Muscle layer of colon (tissue), 2 donors: ENCODE results near the gene RAD9A.
A peak's percentile ranks its signal among the peaks of the same experiment; 100 is the strongest.

Experiments
- H3K27ac ChIP-seq: one replicate; pipeline ENCODE4 v1.7.0; 2013; ENCODE audit warnings: low read depth, mild to moderate bottlenecking, low read length, moderate library complexity
- H3K27me3 ChIP-seq, 2 donors: one replicate each; pipeline ENCODE4 v1.7.0; 2013; ENCODE audit warnings: low read length in 2 of 2, mild to moderate bottlenecking in 2 of 2; ENCODE audit not compliant: insufficient read depth in 2 of 2, control insufficient read depth in 1 of 2
- H3K36me3 ChIP-seq: one replicate; pipeline ENCODE4 v1.7.0; 2013; ENCODE audit warnings: mild to moderate bottlenecking, low read length; ENCODE audit not compliant: insufficient read depth
- H3K4me1 ChIP-seq: one replicate; pipeline ENCODE4 v1.7.0; 2013; ENCODE audit warnings: mild to moderate bottlenecking, low read length; ENCODE audit not compliant: insufficient read depth
- H3K4me3 ChIP-seq, 2 donors: one replicate each; pipeline ENCODE4 v1.7.0; 2013; ENCODE audit warnings: low read length in 2 of 2, low read depth in 1 of 2, mild to moderate bottlenecking in 1 of 2, moderate library complexity in 1 of 2
- H3K9ac ChIP-seq: one replicate; pipeline ENCODE4 v1.7.0; 2013; ENCODE audit warnings: low read length
- H3K9me3 ChIP-seq: one replicate; pipeline ENCODE4 v1.7.0; 2013; ENCODE audit warnings: mild to moderate bottlenecking, low read length
- donor health status: abdominal sarcoma.
- donor health status: Adenocarcinoma of cecum.

Gene RAD9A

GRCh38 chr11:67379061-67380058 lies 12.4 kb upstream of the RAD9A start:
- Histone ChIP-seq H3K36me3 (no peaks in the 10 kb centered on the region), H3K27ac (no peak overlapping the region), H3K9me3 (no peaks in the 10 kb centered on the region), H3K4me1 (peaks cover 11% of the 10 kb centered on the region), H3K4me3 (no peak overlapping the region), H3K9ac (no peak overlapping the region), H3K27me3 (no peaks in the 10 kb centered on the region)

GRCh38 chr11:67381244-67381972 lies 10.4 kb upstream of the RAD9A start:
- no peaks in the 10 kb centered on the region for H3K9me3 ChIP-seq
- H3K4me1 ChIP-seq, result peaks cover 15% of the 10 kb centered on the region
- H3K27me3 ChIP-seq, result no peaks in the 10 kb centered on the region
- no peak overlapping the region for H3K4me3 ChIP-seq
- no peaks in the 10 kb centered on the region for H3K36me3 ChIP-seq
- H3K27ac ChIP-seq, result no peak overlapping the region
- no peak overlapping the region for H3K9ac ChIP-seq

DNA sequence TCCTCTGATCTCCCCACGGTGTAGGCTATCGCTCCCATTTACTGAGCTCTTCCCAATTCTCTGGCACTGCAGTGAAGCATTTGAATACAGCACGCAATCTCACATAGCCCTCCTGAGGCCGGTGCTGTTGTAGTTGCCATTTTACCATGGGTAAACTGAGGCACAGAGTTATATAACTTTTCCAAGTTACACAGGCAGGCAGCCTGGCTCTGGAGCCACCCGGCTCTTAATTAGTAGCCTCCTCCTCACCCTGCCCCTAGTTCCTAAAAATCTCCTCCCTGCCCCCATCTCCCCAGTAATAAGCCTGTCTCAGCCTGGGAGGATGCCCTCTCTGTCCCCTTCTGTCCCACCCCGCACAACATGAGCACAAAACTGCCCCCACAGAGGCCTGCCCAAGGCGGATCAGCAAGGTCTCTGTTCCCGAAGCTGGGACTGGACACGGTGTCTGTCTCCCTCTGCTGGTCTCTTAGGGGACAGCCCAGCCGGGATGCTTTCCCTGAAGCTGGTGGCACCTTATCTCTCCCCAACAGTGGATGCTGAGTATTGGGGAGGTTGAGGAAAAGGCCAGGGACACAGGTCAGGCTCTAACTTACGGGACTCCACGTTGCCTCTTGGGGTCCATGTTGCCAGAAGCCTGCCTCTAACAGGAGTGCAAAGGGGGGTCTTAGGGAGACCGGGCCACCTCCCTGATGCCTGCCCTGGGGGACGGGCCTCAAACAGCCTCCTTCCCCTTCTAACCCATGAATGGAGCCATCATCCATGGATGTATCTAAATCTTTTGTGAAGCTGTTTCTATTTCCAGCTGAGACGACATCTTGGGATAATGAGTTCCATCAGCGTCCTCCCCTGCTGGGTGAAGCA lies 9.3 kb upstream of the RAD9A start:
- Histone ChIP-seq H3K4me1 (peaks cover 15% of the 10 kb centered on the region), H3K9me3 (no peaks in the 10 kb centered on the region), H3K27ac (no peak overlapping the region), H3K4me3 (no peak overlapping the region), H3K9ac (no peak overlapping the region), H3K36me3 (no peaks in the 10 kb centered on the region), H3K27me3 (no peaks in the 10 kb centered on the region)

DNA sequence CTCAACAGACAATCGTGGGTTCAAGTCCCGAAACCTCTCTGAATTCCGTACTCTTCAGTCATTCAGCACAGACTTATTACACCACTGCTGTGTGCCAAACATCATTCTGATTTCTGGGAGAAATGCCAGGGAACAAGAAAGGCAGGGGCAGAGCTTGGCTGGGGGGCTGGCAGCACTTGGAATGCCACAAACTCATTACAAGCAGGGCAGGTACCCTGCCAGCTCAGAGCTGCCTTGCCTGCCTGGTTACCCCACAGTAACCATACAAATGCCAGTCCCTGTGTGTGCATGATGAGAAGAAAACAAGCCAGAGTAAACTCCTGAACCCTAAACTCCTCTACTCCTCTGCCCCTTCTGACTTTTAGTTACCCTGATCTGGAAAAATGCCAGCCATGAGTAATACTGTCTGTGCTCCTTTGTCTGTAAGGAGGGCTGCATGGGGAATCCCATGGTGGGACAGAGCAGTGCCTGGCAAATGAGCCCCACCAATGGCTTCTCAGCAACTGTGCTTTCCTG lies 6.9 kb upstream of the RAD9A start:
- no peaks in the 10 kb centered on the region for H3K9me3 ChIP-seq
- H3K4me1 ChIP-seq, result peaks cover 15% of the 10 kb centered on the region
- no peaks in the 10 kb centered on the region for H3K27me3 ChIP-seq
- no peak overlapping the region for H3K9ac ChIP-seq
- no peak overlapping the region for H3K4me3 ChIP-seq
- no peak overlapping the region for H3K27ac ChIP-seq
- no peaks in the 10 kb centered on the region for H3K36me3 ChIP-seq

- peaks cover 22% of the 10 kb centered on the region for H3K4me1 ChIP-seq
- no peak overlapping the region for H3K4me3 ChIP-seq
- H3K36me3 ChIP-seq, result no peaks in the 10 kb centered on the region
Observed at GRCh38 chr11:67387069-67387468, 4.7 kb upstream of the RAD9A start.

GRCh38 chr11:67387518-67387917 lies 4.3 kb upstream of the RAD9A start:
- H3K9me3 ChIP-seq, result no peaks in the 10 kb centered on the region
- peaks cover 19% of the 10 kb centered on the region for H3K4me1 ChIP-seq
- H3K36me3 ChIP-seq, result no peaks in the 10 kb centered on the region
- H3K27ac ChIP-seq, result no peak overlapping the region
- no peak overlapping the region for H3K4me3 ChIP-seq
- H3K9ac ChIP-seq, result no peak overlapping the region
- H3K27me3 ChIP-seq, result no peaks in the 10 kb centered on the region

More at GRCh38 chr11:67387069-67387468, 4.7 kb upstream of the RAD9A start:
- H3K9me3 ChIP-seq, result no peaks in the 10 kb centered on the region
- no peak overlapping the region for H3K9ac ChIP-seq
- no peaks in the 10 kb centered on the region for H3K27me3 ChIP-seq
- no peak overlapping the region for H3K27ac ChIP-seq

GRCh38 chr11:67389477-67389876 lies 2.3 kb upstream of the RAD9A start:
- Histone ChIP-seq H3K27ac (no peak overlapping the region), H3K4me1 (peaks cover 21% of the 10 kb centered on the region), H3K9ac (no peak overlapping the region), H3K36me3 (no peaks in the 10 kb centered on the region), H3K4me3 (no peak overlapping the region), H3K9me3 (no peaks in the 10 kb centered on the region), H3K27me3 (no peaks in the 10 kb centered on the region)

GRCh38 chr11:67390947-67391303 lies 861 bp upstream of the RAD9A start:
- peak overlapping the region; percentile 89 for H3K27ac ChIP-seq
- H3K9me3 ChIP-seq, result no peaks in the 10 kb centered on the region
- H3K4me3 ChIP-seq, result peak overlapping the region; percentile 92 to 98

DNA sequence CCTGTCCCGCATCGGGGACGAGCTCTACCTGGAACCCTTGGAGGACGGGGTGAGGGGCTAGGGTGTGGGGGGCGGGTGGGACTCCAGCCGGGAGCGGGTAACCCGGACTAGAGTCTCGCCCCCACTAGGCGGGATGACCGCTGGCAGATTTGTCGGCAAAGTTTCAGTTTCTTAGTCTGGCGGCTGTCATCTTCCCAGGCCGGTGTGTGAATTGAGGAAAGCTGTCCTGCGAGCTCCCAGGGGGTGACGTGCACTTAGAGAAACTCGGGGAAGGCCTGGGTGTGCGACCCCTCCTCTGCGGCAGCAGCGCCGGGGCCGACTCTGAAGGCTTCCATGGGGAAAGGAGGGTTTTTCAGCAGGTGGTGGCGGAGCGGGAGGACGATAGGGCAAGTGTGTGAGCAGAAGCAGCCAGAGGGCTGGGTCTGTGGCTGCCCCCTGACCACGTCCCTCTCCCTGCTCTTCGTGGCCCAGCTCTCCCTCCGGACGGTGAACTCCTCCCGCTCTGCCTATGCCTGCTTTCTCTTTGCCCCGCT lies 463 bp downstream of the RAD9A start:
- Histone ChIP-seq H3K9me3 (no peaks in the 10 kb centered on the region), H3K27me3 (no peaks in the 10 kb centered on the region), H3K9ac (peak overlapping the region; percentile 57), H3K4me1 (peaks cover 13% of the 10 kb centered on the region), H3K4me3 (peak overlapping the region; percentile 77 to 98), H3K36me3 (no peaks in the 10 kb centered on the region), H3K27ac (peak overlapping the region; percentile 89)

More at GRCh38 chr11:67390947-67391303, 861 bp upstream of the RAD9A start:
- Histone ChIP-seq H3K9ac (peak overlapping the region; percentile 70), H3K36me3 (no peaks in the 10 kb centered on the region), H3K4me1 (peaks cover 13% of the 10 kb centered on the region), H3K27me3 (no peaks in the 10 kb centered on the region)

DNA sequence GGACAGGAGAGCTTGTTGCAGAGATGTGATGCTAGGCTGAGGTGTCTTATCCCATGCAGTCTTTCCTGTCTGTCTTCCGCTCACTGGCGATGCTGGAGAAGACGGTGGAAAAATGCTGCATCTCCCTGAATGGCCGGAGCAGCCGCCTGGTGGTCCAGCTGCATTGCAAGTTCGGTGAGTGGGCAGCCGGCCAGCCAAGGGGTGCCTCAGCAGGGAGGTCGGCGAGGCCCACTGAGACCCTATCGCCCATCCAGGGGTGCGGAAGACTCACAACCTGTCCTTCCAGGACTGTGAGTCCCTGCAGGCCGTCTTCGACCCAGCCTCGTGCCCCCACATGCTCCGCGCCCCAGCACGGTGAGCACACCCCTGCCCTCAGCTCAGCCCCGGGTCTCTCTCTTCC lies 1.7 kb downstream of the RAD9A start:
- no peaks in the 10 kb centered on the region for H3K27me3 ChIP-seq
- H3K27ac ChIP-seq, result no peak overlapping the region
- H3K4me1 ChIP-seq, result peaks cover 13% of the 10 kb centered on the region
- peaks cover 12% of the 10 kb centered on the region for H3K36me3 ChIP-seq
- H3K9ac ChIP-seq, result no peak overlapping the region
- no peak overlapping the region for H3K4me3 ChIP-seq
- H3K9me3 ChIP-seq, result no peaks in the 10 kb centered on the region
